ENCODE data around the gene SCAF11. TPM values are rescaled to one million over a fixed set of nuclear protein-coding genes. Genes with fewer than 3 reads are reported as not detected.
"Not testable (repeated sequence)": the region's sequence is repeated elsewhere in the genome, so short reads cannot be mapped to it uniquely, and the experiment has no call there.

SCAF11 gene, protein sequence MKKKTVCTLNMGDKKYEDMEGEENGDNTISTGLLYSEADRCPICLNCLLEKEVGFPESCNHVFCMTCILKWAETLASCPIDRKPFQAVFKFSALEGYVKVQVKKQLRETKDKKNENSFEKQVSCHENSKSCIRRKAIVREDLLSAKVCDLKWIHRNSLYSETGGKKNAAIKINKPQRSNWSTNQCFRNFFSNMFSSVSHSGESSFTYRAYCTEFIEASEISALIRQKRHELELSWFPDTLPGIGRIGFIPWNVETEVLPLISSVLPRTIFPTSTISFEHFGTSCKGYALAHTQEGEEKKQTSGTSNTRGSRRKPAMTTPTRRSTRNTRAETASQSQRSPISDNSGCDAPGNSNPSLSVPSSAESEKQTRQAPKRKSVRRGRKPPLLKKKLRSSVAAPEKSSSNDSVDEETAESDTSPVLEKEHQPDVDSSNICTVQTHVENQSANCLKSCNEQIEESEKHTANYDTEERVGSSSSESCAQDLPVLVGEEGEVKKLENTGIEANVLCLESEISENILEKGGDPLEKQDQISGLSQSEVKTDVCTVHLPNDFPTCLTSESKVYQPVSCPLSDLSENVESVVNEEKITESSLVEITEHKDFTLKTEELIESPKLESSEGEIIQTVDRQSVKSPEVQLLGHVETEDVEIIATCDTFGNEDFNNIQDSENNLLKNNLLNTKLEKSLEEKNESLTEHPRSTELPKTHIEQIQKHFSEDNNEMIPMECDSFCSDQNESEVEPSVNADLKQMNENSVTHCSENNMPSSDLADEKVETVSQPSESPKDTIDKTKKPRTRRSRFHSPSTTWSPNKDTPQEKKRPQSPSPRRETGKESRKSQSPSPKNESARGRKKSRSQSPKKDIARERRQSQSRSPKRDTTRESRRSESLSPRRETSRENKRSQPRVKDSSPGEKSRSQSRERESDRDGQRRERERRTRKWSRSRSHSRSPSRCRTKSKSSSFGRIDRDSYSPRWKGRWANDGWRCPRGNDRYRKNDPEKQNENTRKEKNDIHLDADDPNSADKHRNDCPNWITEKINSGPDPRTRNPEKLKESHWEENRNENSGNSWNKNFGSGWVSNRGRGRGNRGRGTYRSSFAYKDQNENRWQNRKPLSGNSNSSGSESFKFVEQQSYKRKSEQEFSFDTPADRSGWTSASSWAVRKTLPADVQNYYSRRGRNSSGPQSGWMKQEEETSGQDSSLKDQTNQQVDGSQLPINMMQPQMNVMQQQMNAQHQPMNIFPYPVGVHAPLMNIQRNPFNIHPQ (N-terminal part only)
- total RNA-seq: 50.9 TPM

- peak; percentile 100 for DNase-seq (ENCODE audit: low read depth in 2 of 3, low spot score in 2 of 3)
These were observed at the start of gene SCAF11 for GRCh38 chr12:45990468-45991283. Gene SCAF11 (minus strand): TSS chr12:45990574. CDS start chr12:45964167, 26,407 bp downstream.

DNA sequence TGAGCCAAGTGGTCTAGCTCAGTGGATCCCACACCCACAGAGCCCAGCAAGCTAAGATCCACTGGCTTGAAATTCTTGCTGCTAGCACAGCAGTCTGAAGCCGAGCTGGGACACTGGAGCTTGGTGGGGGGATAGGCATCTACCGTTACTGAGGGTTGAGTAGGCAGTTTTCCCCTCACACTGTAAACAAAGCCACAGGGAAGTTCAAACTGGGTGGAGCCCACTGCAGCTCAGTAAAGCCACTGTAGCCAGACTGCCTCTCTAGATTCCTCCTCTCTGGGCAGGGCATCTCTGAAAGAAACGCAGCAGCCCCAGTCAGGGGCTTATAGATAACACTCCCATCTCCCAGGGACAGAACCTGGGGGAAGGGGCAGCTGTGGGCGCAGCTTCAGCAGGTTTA lies 46.7 kb upstream of the SCAF11 start:
- DNase-seq (ENCODE audit: low read depth in 2 of 3, low spot score in 2 of 3): not testable (repeated sequence)

- no peak for DNase-seq (ENCODE audit: low read depth in 2 of 3, low spot score in 2 of 3)
These were observed 36.8 kb upstream of the SCAF11 start for GRCh38 chr12:46027172-46027571.

- DNase-seq (ENCODE audit: low read depth in 2 of 3, low spot score in 2 of 3): no peak
These were observed 33.7 kb upstream of the SCAF11 start for GRCh38 chr12:46024099-46024498.

GRCh38 chr12:46020768-46021167 lies 30.4 kb upstream of the SCAF11 start:
- DNase-seq (ENCODE audit: low read depth in 2 of 3, low spot score in 2 of 3): no peak

DNA sequence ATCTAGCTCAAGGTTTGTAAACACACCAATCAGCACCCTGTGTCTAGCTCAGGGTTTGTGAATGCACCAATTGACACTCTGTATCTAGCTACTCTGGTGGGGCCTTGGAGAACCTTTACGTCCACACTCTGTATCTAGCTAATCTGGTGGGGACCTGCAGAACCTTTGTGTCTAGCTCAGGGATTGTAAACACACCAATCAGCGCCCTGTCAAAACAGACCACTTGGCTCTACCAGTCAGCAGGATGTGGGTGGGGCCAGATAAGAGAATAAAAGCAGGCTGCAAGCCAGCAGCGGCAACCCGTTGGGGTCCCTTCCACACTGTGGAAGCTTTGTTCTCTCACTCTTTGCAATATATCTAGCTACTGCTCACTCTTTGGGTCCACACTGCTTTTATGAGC lies 28.3 kb upstream of the SCAF11 start:
- DNase-seq (ENCODE audit: low read depth in 2 of 3, low spot score in 2 of 3): not testable (repeated sequence)

DNA sequence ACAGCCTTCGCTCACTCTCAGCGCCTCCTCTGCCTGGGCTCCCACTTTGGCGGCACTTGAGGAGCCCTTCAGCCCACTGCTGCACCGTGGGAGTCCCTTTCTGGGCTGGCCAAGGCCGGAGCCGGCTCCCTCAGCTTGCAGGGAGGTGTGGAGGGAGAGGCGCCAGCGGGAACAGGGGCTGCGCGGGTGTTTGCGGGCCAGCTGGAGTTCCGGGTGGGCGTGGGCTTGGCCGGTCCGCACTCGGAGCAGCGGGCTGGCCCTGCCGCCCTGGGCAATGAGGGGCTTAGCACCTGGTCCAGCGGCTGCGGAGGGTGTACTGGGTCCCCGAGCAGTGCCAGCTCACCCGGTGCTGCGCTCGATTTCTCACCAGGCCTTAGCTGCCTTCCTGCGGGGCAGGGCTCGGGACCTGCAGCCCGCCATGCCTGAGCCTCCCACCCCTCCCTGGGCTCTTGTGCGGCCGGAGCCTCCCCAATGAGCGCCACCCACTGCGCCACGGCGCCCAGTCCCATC lies 27.5 kb upstream of the SCAF11 start:
- not testable (repeated sequence) for DNase-seq (ENCODE audit: low read depth in 2 of 3, low spot score in 2 of 3)

- no peak for DNase-seq (ENCODE audit: low read depth in 2 of 3, low spot score in 2 of 3)
These were observed 15.4 kb upstream of the SCAF11 start for GRCh38 chr12:46005823-46006222.

GRCh38 chr12:46005151-46005797 lies 14.9 kb upstream of the SCAF11 start:
- DNase-seq (ENCODE audit: low read depth in 2 of 3, low spot score in 2 of 3): peak in 1 of 3 donors; percentile 38

- DNase-seq (ENCODE audit: low read depth in 2 of 3, low spot score in 2 of 3): no peak
These were observed 14.3 kb upstream of the SCAF11 start for GRCh38 chr12:46004715-46005114.

GRCh38 chr12:46000076-46000475 lies 9.7 kb upstream of the SCAF11 start:
- not testable (repeated sequence) for DNase-seq (ENCODE audit: low read depth in 2 of 3, low spot score in 2 of 3)

DNA sequence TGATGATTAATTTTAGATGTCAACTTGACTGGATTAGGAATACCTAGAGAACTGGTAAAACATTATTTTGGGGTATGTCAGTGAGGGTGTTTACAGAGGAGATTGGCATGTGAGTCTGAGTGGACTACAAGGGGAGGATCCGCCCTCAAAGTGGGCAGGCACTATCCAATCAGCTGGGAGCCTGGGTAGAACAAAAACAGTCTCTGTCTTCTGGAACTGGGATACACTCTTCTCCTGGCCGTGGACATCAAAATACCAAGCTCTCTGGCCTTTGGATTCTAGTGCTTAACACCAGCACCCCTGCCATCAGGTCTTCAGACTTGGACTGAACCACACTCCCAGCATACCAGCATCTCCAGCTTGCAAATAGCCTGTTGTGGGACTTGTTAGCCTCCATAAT lies 4.4 kb upstream of the SCAF11 start:
- no peak for DNase-seq (ENCODE audit: low read depth in 2 of 3, low spot score in 2 of 3)

- DNase-seq (ENCODE audit: low read depth in 2 of 3, low spot score in 2 of 3): peak; percentile 61 to 79 (median 63)
These were observed 1.2 kb upstream of the SCAF11 start for GRCh38 chr12:45991284-45992249.

DNA sequence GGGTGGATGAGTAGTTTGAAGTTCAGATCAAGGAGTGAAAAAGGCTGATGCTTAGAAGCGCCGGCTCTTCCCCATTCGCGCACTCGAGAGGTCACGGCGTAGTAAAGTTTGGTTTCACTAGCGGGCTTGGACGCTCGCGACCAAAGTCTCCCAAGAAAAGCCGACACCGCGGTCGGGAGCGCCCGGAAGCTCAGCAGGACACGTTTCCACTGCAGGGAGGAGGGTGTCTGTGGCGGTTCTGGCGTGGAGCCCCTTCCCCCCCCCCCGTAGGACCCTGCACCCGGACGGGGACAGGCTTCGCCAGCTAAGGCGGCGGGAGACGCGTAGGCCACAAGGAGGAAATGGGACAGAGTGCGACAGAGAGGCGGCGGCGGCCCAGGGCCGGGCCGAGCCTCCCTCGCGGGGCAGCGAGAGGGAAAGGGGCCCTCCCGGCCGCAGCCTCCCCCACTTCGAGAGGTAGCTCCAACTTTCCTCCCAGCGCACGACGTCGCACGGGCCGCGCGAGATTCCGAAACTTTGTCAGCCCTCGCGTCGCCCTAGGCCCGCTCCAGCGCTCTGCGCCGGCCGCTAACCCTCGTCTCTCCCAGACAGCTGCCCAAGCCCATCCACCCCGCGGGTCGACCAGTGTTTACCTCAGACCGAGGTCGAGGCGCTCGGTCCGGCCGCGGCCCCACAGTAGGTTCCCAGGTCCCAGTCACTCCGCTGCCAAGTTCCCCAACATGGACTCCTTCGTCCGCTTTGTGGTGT lies 480 bp downstream of the SCAF11 start:
- DNase-seq (ENCODE audit: low read depth in 2 of 3, low spot score in 2 of 3): peak; percentile 31 to 65 (median 59)

- no peak for DNase-seq (ENCODE audit: low read depth in 2 of 3, low spot score in 2 of 3)
These were observed 1.1 kb downstream of the SCAF11 start for GRCh38 chr12:45989287-45989686.

GRCh38 chr12:45988264-45988663 lies 2.1 kb downstream of the SCAF11 start:
- no peak for DNase-seq (ENCODE audit: low read depth in 2 of 3, low spot score in 2 of 3)

DNA sequence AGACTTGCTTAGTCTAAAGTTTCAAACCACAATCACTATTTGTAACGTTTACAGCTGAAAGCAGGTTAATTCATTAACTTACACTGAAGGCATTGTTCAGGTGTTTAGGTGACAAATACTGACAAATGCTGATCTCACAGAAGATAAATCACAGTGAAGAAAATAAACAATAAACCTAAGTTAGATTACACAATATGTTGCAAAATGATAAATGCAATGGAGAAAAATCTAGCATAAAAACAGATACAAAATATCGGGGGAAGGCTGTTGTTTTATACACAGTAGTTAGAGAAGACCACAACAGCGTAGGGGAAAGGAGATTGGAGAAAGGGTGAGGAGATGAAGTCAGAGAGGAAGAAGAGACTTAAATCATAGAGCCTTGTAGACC lies 3.0 kb downstream of the SCAF11 start:
- no peak for DNase-seq (ENCODE audit: low read depth in 2 of 3, low spot score in 2 of 3)
